GM13977 (cell line): ENCODE data around the gene TP53I13.

Experiments used
- DNase-seq: peaks from one replicate; pipeline ENCODE4 v3.0.0; 2012; ENCODE audit warnings: low spot score
- in situ Hi-C: fragments of 300-500 bp; cut with MboI; formaldehyde crosslinking; loops from one replicate; pipeline ENCODE4 v1.12.0; 2022; ENCODE audit warnings: low sequenced_read_pairs, low pct_unique_long_range_greater_than_20kb, mixed read lengths, inconsistent platforms; ENCODE audit not compliant: unreplicated experiment
- TF ChIP-seq, protein P1 (sequence below): IDR thresholded peaks from 2 replicates; pipeline ENCODE4 v1.5.1; 2012; ENCODE audit warnings: mild to moderate bottlenecking, control low read depth; ENCODE audit not compliant: insufficient read depth; ENCODE audit errors: extremely low read depth, missing control alignments

Gene TP53I13

GRCh38 chr17:29581583-29582253 is 13.2 kb downstream of the TP53I13 start:
- TF ChIP-seq, protein P1, sequence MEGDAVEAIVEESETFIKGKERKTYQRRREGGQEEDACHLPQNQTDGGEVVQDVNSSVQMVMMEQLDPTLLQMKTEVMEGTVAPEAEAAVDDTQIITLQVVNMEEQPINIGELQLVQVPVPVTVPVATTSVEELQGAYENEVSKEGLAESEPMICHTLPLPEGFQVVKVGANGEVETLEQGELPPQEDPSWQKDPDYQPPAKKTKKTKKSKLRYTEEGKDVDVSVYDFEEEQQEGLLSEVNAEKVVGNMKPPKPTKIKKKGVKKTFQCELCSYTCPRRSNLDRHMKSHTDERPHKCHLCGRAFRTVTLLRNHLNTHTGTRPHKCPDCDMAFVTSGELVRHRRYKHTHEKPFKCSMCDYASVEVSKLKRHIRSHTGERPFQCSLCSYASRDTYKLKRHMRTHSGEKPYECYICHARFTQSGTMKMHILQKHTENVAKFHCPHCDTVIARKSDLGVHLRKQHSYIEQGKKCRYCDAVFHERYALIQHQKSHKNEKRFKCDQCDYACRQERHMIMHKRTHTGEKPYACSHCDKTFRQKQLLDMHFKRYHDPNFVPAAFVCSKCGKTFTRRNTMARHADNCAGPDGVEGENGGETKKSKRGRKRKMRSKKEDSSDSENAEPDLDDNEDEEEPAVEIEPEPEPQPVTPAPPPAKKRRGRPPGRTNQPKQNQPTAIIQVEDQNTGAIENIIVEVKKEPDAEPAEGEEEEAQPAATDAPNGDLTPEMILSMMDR: no peak
- in situ Hi-C loops: no loop called here
- no peak for DNase-seq

GRCh38 chr17:29582254-29582765 is 13.8 kb downstream of the TP53I13 start:
- DNase-seq: no peak
- in situ Hi-C loops: no loop called here
- TF ChIP-seq, protein P1: no peak

- in situ Hi-C loops: no loop called here
- DNase-seq: no peak
- TF ChIP-seq, protein P1: no peak
Measured at GRCh38 chr17:29582772-29583171, 14.3 kb downstream of the TP53I13 start.

DNA sequence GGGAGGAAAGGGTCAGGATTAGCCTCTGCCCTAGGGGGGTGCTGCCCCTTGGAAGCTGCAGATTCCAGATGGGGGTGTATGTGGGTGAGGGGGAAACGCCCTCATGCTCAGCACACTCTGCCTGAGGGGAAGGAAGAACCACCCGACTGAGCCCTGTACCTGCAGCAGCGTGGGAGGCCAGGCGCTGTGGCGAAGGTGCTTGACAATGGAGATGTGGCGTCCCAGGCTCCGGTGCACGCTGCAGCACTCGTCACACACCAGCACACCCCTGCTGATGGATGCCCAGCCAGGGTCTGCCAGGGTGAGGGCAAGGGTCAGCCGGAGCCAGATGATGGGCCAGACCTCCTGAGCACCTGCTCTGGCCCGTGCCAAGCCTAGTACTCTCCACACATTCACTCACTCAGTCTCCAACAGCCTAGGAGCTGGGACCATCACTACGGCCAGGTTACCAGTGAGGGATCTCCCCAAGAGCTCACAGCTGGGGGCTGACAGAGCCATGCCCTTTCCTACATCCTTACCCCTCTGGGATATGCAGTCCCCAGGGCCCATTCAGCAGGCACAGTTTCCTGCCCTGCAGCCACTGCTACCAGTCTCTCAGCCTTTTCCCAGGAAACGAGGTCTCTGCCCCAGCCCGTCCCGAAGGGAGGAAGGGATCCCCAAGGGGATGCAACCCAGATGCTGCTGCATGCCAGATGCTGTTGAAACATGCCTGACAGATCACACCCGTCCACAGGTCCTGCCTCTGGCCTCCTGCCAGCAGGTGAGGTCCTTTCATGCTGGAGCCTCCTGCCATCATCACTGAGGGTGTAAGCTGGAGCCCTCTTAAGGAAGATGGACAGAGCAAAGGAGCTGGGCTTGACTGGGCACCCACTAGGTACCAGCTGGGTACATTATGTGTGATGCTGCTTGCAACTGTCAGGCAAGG is 15.1 kb downstream of the TP53I13 start:
- TF ChIP-seq, protein P1: no peak
- no peak for DNase-seq
- in situ Hi-C loops: no loop called here

DNA sequence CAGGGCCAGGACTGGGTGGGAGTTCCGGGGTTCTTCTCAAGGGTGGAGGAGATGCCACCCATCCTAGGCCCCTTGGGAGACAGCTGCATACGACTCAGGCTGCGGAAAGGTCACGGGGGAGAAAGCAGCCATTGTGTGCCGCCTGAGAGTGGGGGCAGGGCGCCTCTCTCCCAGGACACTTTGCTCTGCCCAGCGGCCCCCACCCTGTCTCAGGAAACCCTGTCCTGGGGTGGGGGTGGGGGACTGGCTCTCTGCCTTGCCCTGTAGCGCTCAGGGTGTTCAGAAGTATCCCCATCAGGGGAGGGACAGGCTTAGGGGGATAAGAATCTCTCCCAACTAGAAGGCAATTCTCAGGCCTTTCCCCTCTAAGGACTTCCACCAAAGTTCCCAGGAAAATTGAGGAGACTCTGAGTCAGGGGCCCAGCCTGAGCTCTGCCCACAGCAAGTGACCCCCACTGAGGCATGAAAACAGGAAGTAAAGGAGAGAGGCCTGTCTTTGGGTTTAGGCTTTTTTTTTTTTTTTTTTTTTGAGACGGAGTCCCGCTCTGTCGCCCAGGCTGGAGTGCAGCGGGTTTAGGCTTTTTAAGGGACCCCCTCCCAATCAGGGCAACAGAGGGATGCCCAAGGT is 16.1 kb downstream of the TP53I13 start:
- DNase-seq: no peak
- TF ChIP-seq, protein P1: no peak
- in situ Hi-C loops: no loop called here

- in situ Hi-C loops: no loop called here
- DNase-seq: peak; percentile 59
- TF ChIP-seq, protein P1: peak; percentile 62
Measured at GRCh38 chr17:29585080-29585751, 16.7 kb downstream of the TP53I13 start.
